Neuronal stem cell (in vitro differentiated cells): ENCODE results near the gene B4GALNT3.

Source experiments
- DNase-seq: peaks from one replicate; pipeline ENCODE4 v3.0.0-alpha.2; 2013; ENCODE audit warnings: low spot score
- H2AFZ ChIP-seq: one replicate; pipeline ENCODE4 v1.6.1; 2013; ENCODE audit warnings: mild to moderate bottlenecking, low read length, inconsistent platforms
- H2AK5ac ChIP-seq: 2 replicates; pipeline ENCODE4 v1.6.1; 2013; ENCODE audit warnings: low read depth, mild to moderate bottlenecking, inconsistent platforms, low read length, moderate library complexity, mixed read lengths
- H2BK120ac ChIP-seq: 2 replicates; pipeline ENCODE4 v1.6.1; 2013; ENCODE audit warnings: low read depth, mild to moderate bottlenecking, inconsistent platforms, low read length, moderate library complexity, mixed read lengths
- H2BK12ac ChIP-seq: one replicate; pipeline ENCODE4 v1.6.1; 2013; ENCODE audit warnings: low read length, inconsistent platforms
- H2BK15ac ChIP-seq: 2 replicates; pipeline ENCODE4 v1.6.1; 2013; ENCODE audit warnings: mild to moderate bottlenecking, low read length, inconsistent platforms, mixed read lengths
- H2BK5ac ChIP-seq: one replicate; pipeline ENCODE4 v1.6.1; 2013; ENCODE audit warnings: inconsistent platforms, mild to moderate bottlenecking, low read length, moderate library complexity
- H3K14ac ChIP-seq: one replicate; pipeline ENCODE4 v1.6.1; 2013; ENCODE audit warnings: low read length, inconsistent platforms
- H3K18ac ChIP-seq: 2 replicates; pipeline ENCODE4 v1.6.1; 2013; ENCODE audit warnings: low read length, inconsistent platforms
- H3K23ac ChIP-seq: 2 replicates; pipeline ENCODE4 v1.6.1; 2013; ENCODE audit warnings: low read depth, mild to moderate bottlenecking, mixed read lengths, low read length, inconsistent platforms; ENCODE audit not compliant: poor library complexity
- H3K27ac ChIP-seq: replicated peaks from 3 replicates; pipeline ENCODE4 v1.5.1; 2013; ENCODE audit warnings: low read length, inconsistent platforms
- H3K27me3 ChIP-seq, 3 experiments: 2 replicates each; pipeline ENCODE4 v1.6.1; 2013; ENCODE audit warnings: low read length in 3 of 3, mild to moderate bottlenecking in 2 of 3, inconsistent platforms in 1 of 3, low read depth in 1 of 3, mixed read lengths in 1 of 3, moderate library complexity in 1 of 3; ENCODE audit not compliant: control insufficient read depth in 3 of 3, insufficient read depth in 3 of 3
- H3K36me3 ChIP-seq, 2 donors: replicated peaks in 1 of 2; 2 replicates each; pipeline ENCODE4 v1.6.1; 2013; ENCODE audit warnings: low read length in 2 of 2; ENCODE audit not compliant: control insufficient read depth in 2 of 2, insufficient read depth in 2 of 2
- H3K4ac ChIP-seq: 2 replicates; pipeline ENCODE4 v1.6.1; 2013; ENCODE audit warnings: inconsistent platforms, mild to moderate bottlenecking, low read length, moderate library complexity
- H3K4me1 ChIP-seq, 2 donors: 1 replicate in 1 of 2; 2 replicates in 1 of 2; pipeline ENCODE4 v1.6.1; 2013; ENCODE audit warnings: low read length in 2 of 2, low read depth in 1 of 2; ENCODE audit not compliant: control insufficient read depth in 2 of 2, insufficient read depth in 1 of 2
- H3K4me2 ChIP-seq: one replicate; pipeline ENCODE4 v1.6.1; 2013; ENCODE audit warnings: mild to moderate bottlenecking, low read length, inconsistent platforms; ENCODE audit not compliant: insufficient read depth, poor library complexity, severe bottlenecking
- H3K4me3 ChIP-seq, 2 donors: 2 replicates each; pipeline ENCODE4 v1.5.1; 2013; ENCODE audit warnings: low read length in 2 of 2, mild to moderate bottlenecking in 2 of 2, inconsistent platforms in 1 of 2, moderate library complexity in 1 of 2
- H3K79me1 ChIP-seq: one replicate; pipeline ENCODE4 v1.6.1; 2013; ENCODE audit warnings: low read depth, mild to moderate bottlenecking, inconsistent platforms, low read length, moderate library complexity
- H3K9ac ChIP-seq: one replicate; pipeline ENCODE4 v1.6.1; 2013; ENCODE audit warnings: mild to moderate bottlenecking, low read depth, low read length, inconsistent platforms; ENCODE audit not compliant: poor library complexity
- H3K9me3 ChIP-seq, 2 donors: replicated peaks in 1 of 2; 2 replicates each; pipeline versions ENCODE3 to v1.6.1; 2013; ENCODE audit warnings: low read length in 2 of 2, mild to moderate bottlenecking in 2 of 2, inconsistent platforms in 1 of 2, low read depth in 1 of 2, mixed read lengths in 1 of 2, moderate library complexity in 1 of 2; ENCODE audit not compliant: control insufficient read depth in 2 of 2, insufficient read depth in 1 of 2
- H4K8ac ChIP-seq: one replicate; pipeline ENCODE4 v1.6.1; 2013; ENCODE audit warnings: low read depth, mild to moderate bottlenecking, inconsistent platforms, low read length, moderate library complexity
- H4K91ac ChIP-seq: one replicate; pipeline ENCODE4 v1.6.1; 2013; ENCODE audit warnings: low read length, low read depth, mild to moderate bottlenecking, inconsistent platforms; ENCODE audit not compliant: poor library complexity
- WGBS, 2 donors: extraction: QIAGEN DNeasy Blood & Tissue Kit; methylation state at CpG; one replicate each; pipeline ENCODE4 v1.1.7; 2013; ENCODE audit warnings: missing lambda C conversion rate in 2 of 2, mixed read lengths in 1 of 2; ENCODE audit not compliant: insufficient read length in 2 of 2, insufficient replicate concordance in 1 of 2; ENCODE audit errors: extremely low coverage in 2 of 2; 5-methylcytosine and 5-hydroxymethylcytosine counted together

Gene B4GALNT3

DNA sequence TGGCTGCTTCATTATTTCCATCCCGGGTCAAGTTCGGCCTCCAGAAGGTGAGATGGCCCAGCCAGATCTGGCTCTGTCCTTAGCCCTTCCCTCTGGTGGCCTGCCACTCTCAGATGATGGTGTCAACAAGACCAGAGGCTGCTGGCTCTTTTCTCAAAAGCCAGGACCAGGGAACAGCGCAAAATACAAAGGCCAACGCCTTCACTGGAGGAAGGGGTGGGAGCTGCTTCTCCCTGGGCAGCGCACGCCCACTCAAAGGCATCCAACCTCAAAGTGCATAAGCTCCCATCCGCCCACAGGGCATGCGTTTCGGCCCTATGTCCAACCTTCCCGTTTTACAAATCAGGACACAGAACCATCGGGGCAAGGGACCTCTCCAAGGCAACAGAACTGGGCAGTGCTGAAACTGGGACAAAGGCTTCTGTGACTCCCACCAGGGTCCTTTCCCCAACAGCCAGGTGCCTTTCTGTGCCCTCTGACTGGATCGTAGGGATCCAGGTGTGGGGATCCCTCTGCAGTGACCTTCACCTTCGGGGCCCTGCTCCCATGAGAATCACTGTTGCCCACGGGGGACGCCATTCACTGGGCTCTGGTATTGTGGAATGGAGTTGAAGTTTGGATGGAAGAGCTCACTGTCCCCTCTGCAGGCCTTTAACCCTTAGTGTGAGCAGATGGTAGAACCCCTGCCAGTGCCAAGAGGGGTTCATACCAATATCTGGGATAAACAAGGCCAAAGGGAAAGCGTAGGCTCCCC, 126.8 kb downstream of the B4GALNT3 start:
- Histone ChIP-seq H2BK12ac (no peak overlapping the region), H3K27ac (no peak overlapping the region)

DNA sequence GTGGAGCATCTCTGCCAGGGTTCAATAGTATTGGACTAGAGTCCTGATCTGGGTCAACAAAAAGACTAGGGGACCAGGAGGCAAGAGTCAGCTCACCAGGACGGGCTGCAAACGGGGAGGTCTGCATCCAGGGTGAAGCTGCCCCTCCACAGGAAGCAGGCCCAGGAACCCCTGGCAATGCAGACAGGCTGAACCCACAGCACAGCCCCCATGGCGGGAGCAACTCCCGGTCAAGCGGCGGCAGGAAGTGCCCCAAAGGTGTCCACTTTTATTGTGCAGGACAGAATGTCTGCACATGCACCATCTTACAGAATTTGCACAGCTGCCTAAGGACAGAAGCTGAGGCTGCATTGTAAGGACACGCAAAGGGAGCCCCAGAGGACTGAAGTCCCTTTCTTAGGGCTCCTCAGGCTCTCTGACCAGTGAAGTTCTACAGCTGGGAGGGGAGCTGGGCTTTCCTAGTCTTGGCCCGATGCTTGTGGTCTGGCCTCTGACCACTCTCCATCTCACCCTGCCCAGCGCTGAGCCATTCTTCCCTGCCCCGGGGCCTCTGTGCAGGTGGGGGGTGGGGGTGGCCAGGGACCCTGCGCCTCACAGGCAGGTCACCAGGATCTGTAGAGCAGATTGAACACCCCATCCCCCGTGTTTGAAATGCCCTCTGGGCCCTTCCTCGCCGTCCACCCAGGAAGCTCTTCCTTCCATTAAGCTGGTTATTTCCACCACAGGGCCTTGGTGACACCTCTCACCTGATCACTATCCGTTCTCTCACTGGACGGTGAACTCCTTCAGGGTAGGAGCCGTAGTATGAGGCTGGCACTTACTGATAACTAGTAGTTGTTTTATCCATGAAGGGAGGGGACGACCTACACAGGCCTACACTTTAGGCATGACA, 127.6 kb downstream of the B4GALNT3 start:
- no CpG with 5 or more reads among the region's 18 CpGs for WGBS, 2 donors
- no peak overlapping the region for H2BK15ac ChIP-seq
- no peak overlapping the region for H3K27ac ChIP-seq
- peaks cover 2 to 3% of the 10 kb centered on the region in 2 donors for H3K9me3 ChIP-seq
- H3K9ac ChIP-seq, result no peak overlapping the region
- H3K27me3 ChIP-seq, result peaks cover 0 to 18% (median 0%) of the 10 kb centered on the region in 3 experiments
- no peak overlapping the region for H3K4ac ChIP-seq
- H4K91ac ChIP-seq, result no peak overlapping the region
- H3K4me2 ChIP-seq, result no peak overlapping the region
- no peak overlapping the region for H2BK120ac ChIP-seq
- no peak overlapping the region for H3K23ac ChIP-seq
- DNase-seq, result no peak
- no peak overlapping the region for H3K4me3 ChIP-seq
- no peak overlapping the region for H2BK12ac ChIP-seq
- H4K8ac ChIP-seq, result no peak overlapping the region
- H2BK5ac ChIP-seq, result no peak overlapping the region
- peak overlapping the region; percentile 35 for H2AFZ ChIP-seq
- peak overlapping the region; percentile 53 for H2AK5ac ChIP-seq
- H3K18ac ChIP-seq, result peak overlapping the region; percentile 33
- no peaks in the 10 kb centered on the region for H3K79me1 ChIP-seq
- no peaks in the 10 kb centered on the region for H3K36me3 ChIP-seq
- no peak overlapping the region for H3K14ac ChIP-seq
- H3K4me1 ChIP-seq, result peaks cover 0 to 6% of the 10 kb centered on the region in 2 donors

More for the DNA sequence above, 126.8 kb downstream of the B4GALNT3 start:
- Histone ChIP-seq H3K4me3 (no peak overlapping the region), H3K4me1 (peaks cover 0 to 6% of the 10 kb centered on the region in 2 donors), H2AK5ac (no peak overlapping the region), H2BK15ac (no peak overlapping the region), H3K9me3 (peaks cover 2 to 3% of the 10 kb centered on the region in 2 donors), H2BK120ac (peak overlapping the region; percentile 4), H3K14ac (no peak overlapping the region), H2BK5ac (peak overlapping the region; percentile 42), H3K18ac (peak overlapping the region; percentile 66), H4K8ac (no peak overlapping the region), H3K23ac (no peak overlapping the region), H2AFZ (no peak overlapping the region), H3K9ac (no peak overlapping the region), H3K27me3 (peaks cover 0 to 12% (median 0%) of the 10 kb centered on the region in 3 experiments), H3K4ac (no peak overlapping the region), H3K4me2 (no peak overlapping the region), H3K79me1 (no peaks in the 10 kb centered on the region), H4K91ac (no peak overlapping the region), H3K36me3 (no peaks in the 10 kb centered on the region)
- WGBS, 2 donors, result no CpG with 5 or more reads among the region's 16 CpGs
- no peak for DNase-seq

DNA sequence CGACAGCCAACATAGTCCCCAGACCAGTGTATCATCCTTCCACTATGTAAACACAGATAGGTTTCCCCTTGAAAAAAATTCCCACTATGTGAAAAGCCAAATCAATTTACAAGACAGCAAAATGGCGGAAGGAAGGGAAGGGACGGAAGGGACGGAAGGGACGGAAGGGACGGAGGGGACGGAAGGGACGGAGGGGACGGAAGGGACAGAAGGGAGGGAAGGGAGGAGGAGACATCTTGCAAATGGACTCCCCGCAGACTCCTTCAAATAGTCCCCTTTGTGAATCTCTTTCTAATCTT, 128.2 kb downstream of the B4GALNT3 start:
- H2BK12ac ChIP-seq, result no peak overlapping the region
- no CpG with 5 or more reads among the region's 10 CpGs for WGBS, 2 donors
- DNase-seq, result no peak
- no peak overlapping the region for H2AK5ac ChIP-seq
- H3K4me1 ChIP-seq, result peaks cover 0 to 6% of the 10 kb centered on the region in 2 donors
- H2BK120ac ChIP-seq, result no peak overlapping the region
- H3K4ac ChIP-seq, result no peak overlapping the region
- H3K27ac ChIP-seq, result no peak overlapping the region
- H2AFZ ChIP-seq, result no peak overlapping the region
- no peaks in the 10 kb centered on the region for H3K36me3 ChIP-seq
- H3K9ac ChIP-seq, result no peak overlapping the region
- H4K91ac ChIP-seq, result no peak overlapping the region
- no peaks in the 10 kb centered on the region for H3K79me1 ChIP-seq
- H3K14ac ChIP-seq, result no peak overlapping the region
- H3K18ac ChIP-seq, result no peak overlapping the region
- H3K9me3 ChIP-seq, result peaks cover 2 to 3% of the 10 kb centered on the region in 2 donors
- H3K4me2 ChIP-seq, result no peak overlapping the region
- H3K23ac ChIP-seq, result no peak overlapping the region
- no peak overlapping the region for H4K8ac ChIP-seq
- H3K27me3 ChIP-seq, result peaks cover 0 to 18% (median 0%) of the 10 kb centered on the region in 3 experiments
- H2BK5ac ChIP-seq, result no peak overlapping the region
- no peak overlapping the region for H2BK15ac ChIP-seq
- H3K4me3 ChIP-seq, result no peak overlapping the region

DNA sequence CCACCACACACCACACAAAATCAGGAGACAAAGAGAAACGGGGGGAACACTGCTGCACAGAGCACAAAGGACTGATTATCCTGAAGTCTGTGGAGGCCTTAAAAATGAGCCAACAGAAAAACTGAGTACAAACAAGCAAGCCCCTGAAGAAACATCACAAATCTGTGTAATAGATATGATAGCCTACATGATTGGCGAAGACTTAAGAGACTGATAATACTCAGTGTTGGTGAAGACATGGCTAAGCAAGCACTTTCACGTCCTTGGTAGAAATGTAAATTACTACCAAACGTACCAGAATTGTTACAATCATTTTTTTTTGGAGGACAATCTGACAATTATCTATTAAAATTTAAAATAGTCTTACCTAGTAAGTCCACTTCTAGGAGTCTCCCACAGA, 128.9 kb downstream of the B4GALNT3 start:
- Histone ChIP-seq H3K4me3 (no peak overlapping the region), H2BK120ac (no peak overlapping the region), H3K18ac (no peak overlapping the region), H3K79me1 (no peaks in the 10 kb centered on the region), H2BK12ac (no peak overlapping the region), H3K14ac (no peak overlapping the region), H2BK15ac (no peak overlapping the region), H3K4ac (no peak overlapping the region), H2BK5ac (no peak overlapping the region), H3K27ac (no peak overlapping the region), H3K4me2 (no peak overlapping the region), H3K36me3 (no peaks in the 10 kb centered on the region), H3K4me1 (peaks cover 0 to 4% of the 10 kb centered on the region in 2 donors), H4K8ac (no peak overlapping the region), H3K23ac (no peak overlapping the region), H3K9ac (no peak overlapping the region), H4K91ac (no peak overlapping the region), H3K27me3 (peaks cover 0 to 20% (median 0%) of the 10 kb centered on the region in 3 experiments), H2AK5ac (no peak overlapping the region), H2AFZ (no peak overlapping the region), H3K9me3 (peaks cover 2 to 3% of the 10 kb centered on the region in 2 donors)
- no CpG with 5 or more reads among the region's 4 CpGs for WGBS, 2 donors
- DNase-seq, result no peak
